ENCODE results near the gene NUP35.
"Not testable (repeated sequence)": the region's sequence is repeated elsewhere in the genome, so short reads cannot be mapped to it uniquely, and the experiment has no call there.

The NUP35 gene

DNA sequence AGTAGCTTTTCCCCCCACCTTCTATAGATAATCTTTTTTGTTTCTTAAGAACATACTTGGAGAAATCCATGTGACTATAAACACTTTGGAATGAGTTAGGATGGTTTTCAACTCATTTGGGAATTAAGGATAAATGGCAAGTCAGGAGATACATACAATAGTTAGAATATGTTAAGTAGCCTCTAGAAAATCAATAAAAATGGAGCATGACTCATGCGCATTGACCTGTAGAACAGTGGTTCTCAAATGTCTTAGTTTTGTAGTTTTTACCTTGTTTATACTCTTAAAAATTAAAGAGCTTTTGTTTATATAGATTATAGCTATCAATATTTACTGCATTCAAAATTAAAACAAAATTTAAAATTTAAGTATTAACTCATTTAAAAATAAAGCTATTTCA is 24.7 kb downstream of the NUP35 start:
- peak; percentile 85 for FAIRE-seq

GRCh38 chr2:183149489-183149888 is 25.2 kb downstream of the NUP35 start:
- no peak for FAIRE-seq

DNA sequence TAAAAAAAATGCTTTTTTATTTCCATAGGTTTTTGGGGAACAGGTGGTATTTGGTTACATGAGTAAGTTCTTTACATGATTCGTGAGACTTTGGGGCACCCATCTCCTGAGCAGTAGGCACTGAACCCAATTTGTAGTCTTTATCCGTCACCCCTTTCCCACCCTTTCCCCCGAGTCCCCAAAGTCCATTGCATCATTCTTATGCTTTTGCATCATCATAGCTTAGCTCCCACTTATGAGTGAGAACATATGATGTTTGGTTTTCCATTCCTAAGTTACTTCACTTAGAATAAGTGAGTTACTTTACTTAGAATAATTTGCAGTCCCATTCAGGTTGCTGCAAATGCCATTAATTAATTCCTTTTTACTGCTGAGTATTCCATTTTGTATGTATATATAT is 28.0 kb downstream of the NUP35 start:
- FAIRE-seq: not testable (repeated sequence)

DNA sequence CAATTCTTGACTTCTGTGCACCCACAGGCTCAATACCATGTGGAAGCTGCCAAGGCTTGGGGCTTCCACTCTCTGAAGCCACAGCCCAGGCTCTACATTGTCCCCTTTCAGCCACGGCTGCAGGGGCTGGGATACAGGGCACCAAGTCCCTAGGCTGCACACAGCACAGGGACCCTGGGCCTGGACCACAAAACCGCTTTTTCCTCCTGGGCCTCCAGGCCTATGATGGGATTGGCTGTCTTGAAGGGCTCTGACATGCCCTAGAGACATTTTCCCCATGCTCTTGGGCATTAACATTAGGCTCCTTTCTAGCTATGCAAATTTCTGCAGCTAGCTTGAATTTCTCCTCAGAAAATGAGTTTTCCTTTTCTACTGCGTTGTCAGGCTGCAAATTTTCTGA is 29.7 kb downstream of the NUP35 start:
- no peak for FAIRE-seq

- not testable (repeated sequence) for FAIRE-seq
These were observed 30.5 kb downstream of the NUP35 start for GRCh38 chr2:183154772-183155171.

GRCh38 chr2:183157131-183157530 is 32.9 kb downstream of the NUP35 start:
- FAIRE-seq: no peak

DNA sequence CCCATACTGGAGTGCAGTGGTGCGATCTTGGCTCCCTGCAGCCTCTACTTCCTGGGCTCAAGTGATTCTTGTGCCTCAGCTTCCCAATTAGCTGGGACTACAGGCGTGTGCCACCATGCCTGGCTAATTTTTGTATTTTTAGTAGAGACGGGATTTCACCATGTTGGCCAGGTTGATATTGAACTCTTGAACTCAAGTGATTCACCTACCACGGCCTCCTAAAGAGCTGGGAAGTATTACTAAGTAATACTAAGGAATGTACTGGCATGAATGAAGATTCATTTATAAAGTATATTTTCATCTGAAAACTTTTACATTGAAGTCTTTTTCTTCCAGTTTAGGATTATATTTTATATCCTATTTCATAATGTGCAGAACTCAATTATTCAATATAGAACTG is 38.1 kb downstream of the NUP35 start:
- no peak for FAIRE-seq

DNA sequence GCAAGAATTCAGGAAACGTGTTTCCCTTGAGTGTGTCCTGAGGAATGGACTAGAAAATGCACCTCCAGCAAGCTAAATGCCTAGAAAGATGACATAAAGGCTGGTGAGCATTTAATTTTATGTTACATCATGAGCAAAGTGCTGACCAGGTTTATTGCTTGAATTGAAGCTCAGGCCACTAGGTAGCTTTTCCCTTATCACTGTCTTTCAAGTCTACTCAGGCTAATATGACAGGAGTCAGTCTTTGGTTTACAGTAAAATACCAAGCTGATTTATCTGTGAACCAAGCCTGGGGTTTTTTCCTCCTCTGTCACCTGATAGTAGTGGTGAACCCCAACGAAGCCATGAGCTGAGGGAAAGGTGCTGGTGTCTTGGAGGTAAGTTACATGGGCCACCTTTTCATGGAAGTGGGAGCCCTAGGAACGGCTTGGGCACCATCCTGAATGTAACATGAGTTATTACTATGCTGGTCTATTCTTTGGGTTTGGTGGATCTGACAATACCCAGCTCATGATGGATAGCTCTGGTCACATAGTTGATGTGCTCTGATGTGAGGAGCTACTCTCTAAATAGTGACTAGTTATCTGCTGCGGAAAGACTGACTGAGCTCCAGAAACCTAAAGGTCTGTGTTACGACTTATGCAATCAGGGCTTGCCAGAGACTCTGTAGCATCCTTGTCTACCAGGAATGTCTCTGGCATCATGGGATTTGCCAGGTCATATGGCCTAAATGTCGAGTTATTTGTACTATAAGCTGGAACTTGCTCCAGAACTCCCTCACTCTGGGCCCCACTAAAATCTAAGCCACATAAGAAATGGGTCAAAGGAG is 39.8 kb downstream of the NUP35 start:
- no peak for FAIRE-seq

- no peak for FAIRE-seq
These were observed 40.4 kb downstream of the NUP35 start for GRCh38 chr2:183164650-183165015.

DNA sequence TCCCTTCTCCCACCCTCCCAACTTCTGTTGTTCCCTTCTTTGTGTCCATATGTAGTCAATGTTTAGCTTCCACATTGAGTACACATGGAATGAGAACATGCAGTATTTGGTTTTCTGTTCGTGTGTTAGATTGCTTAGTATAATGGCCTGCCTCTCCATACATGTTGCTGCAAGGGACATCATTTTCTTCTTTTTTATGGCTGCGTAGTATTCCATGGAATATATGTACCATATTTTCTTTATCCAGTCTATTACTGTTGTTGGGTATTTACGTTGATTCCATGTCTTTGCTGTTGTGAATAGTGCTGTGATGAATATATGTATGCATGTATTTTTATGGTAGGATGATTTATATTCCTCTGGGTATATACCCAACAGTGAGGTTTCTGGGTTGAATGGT is 42.0 kb downstream of the NUP35 start:
- no peak for FAIRE-seq

DNA sequence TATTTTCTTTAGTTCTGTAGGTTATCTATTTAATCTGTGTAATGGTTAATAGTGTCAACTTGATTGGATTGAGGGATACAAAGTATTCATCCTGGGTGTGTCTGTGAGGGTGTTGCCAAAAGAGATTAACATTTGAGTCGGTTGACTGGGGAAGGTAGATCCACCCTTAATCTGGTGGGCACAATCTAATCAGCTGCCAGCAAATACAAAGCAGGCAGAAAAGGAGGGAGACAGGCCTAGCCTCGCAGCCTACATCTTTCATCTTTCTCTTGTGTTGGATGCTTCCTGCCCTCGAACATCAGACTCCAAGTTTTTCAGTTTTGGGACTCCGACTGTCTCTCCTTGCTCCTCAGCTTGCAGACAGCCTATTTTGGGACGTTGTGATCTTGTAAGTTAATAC is 42.7 kb downstream of the NUP35 start:
- FAIRE-seq: not testable (repeated sequence)

DNA sequence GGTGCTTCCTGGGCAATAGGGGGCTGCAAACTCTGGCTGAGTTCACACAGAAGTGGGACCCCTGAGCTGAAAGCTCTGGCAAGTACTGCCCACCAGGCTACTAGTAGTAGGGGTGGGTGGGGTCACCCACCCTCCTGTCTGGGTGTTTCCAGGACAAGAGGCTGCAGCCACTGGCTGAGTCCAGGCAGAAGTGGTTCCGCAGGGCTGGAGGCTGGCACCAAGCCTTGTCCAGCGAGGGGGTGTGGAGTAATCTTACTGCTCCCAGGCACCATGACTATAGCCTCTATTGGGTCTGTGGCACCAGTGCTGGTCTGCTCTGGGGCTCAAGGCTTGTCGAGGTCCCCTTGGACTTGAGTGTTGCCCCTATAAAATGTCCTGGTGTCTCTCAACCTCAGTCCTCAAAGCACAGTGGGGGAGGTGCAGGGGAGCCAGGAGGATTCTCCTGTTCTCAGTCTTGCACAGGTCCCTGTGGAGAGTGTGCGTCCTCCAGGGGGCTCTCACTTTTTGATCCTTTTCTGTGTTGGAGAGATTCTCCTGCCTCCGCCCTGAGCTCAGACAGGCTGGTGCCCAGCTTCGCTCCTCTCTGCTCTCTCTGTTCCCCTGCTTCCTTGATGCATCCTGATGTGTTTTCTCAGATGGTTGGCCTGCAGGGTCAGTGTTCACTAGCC is 48.1 kb downstream of the NUP35 start:
- no peak for FAIRE-seq

DNA sequence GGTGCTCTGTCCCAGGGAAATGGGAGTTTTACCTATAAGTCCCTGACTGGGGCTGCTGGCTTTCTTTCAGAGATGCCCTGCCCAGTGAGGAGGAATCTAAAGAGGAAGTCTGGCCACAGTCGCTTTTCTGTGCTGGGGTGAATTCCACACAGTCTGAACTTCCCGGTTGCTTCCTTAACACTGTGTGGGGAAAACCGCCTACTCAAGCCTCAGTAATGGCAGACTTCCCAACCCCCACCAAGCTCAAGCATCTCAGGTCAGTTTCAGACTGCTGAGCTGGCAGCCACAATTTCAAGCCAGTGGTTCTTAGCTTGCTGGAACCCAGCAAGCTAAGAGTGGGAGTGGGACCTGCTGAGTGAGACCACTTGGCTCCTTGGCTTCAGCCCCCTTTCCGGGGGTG is 54.9 kb downstream of the NUP35 start:
- no peak for FAIRE-seq

GRCh38 chr2:183185534-183185933 is 61.3 kb downstream of the NUP35 start:
- FAIRE-seq: no peak

GRCh38 chr2:183186296-183186695 is 62.1 kb downstream of the NUP35 start:
- FAIRE-seq: peak; percentile 27

GRCh38 chr2:183186766-183187165 is 62.5 kb downstream of the NUP35 start:
- FAIRE-seq: no peak

DNA sequence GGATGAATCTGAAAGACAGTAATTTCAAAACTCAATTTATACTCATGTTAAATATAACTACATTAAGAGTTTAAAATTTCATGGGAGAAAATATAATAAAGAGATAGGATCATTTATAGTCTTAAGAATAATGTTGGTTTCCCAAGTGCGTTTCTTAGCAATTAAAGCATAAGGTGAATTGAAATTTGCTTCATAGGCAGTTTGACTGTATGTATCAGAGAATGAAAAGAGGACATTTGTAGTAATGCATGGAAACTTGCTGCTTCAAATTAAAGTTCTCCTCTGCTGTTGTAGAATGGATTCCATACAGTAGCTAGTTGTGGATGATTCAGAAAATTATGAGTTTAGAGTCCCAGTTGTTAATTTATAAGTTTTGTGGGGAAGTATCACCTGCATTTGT is 68.1 kb downstream of the NUP35 start:
- FAIRE-seq: no peak

- no peak for FAIRE-seq
These were observed 69.7 kb downstream of the NUP35 start for GRCh38 chr2:183193904-183194303.

DNA sequence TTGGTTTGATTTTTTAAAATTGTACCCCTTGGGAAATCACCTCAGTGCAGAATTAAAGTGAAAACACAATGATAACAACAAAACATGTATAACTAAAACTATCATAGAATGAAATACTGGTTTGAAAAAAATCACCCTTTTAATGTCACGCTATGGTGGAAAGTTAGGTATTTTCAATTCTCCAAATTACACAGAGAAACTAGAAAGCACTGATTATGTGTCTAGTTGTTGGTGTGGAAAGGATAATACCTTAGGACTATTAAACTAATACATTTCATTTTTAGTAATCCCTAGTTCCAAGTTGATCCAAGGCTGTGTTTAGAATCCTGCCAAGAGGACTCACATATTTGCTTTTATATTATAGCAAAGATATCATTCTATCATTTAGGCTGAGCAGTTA is 71.2 kb downstream of the NUP35 start:
- no peak for FAIRE-seq

DNA sequence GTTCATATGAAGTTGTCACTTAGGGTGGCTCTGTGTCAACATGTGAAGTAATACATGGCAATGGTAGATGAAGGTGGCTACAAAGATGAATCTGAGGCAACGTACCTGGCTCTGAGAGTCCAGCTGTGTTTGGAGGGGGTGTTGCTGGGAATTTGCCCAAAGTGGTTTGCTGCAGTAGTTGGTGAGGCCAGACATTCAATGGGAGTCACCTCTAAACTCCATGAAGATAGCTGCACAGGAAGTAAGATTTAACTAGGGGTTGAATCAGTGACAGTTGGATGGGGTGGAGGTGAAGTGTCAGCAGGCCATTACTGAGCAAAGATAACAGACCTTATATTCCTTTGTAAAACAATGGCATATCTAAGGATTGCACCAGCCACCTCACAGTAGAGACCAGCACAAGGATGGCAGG is 71.8 kb downstream of the NUP35 start:
- FAIRE-seq: no peak

DNA sequence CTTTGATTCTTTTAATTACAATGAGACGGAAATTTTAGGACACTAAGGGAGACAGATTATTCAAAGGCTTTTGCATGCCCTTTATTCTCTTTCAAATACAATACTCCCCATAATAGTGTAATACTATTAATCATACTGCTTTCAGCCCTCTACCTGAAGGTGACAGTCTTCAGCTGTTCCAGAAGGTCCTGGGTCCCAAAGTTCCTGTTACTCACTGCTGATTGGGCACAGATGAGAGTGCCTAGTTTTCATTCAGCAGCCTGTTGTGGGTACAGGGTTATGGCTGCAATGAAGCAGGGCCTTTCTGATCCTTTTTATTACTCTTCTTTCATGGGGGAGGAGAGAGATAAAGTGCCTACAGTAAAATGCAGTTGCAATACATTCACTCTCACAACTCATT is 80.2 kb downstream of the NUP35 start:
- no peak for FAIRE-seq

GRCh38 chr2:183207110-183207509 is 82.9 kb downstream of the NUP35 start:
- FAIRE-seq: no peak

GRCh38 chr2:183209395-183210028 is 85.3 kb downstream of the NUP35 start:
- no peak for FAIRE-seq

Measured in G401.6 (cell line).